OCI-LY3 (cell line): ENCODE measurements around the gene ABCF3.

Source experiments
- H2AFZ ChIP-seq: fragments of 200-600, 300-600 bp; shearing (Covaris generic); 2 replicates; pipeline ENCODE4 v1.6.0; 2014; ENCODE audit warnings: antibody characterized with exemption, low read depth, low read length
- H3K27ac ChIP-seq: fragments of 200-600, 300-600 bp; sonication (generic); 2 replicates; pipeline ENCODE4 v1.5.1; 2014; ENCODE audit warnings: mild to moderate bottlenecking, low read length, moderate library complexity, mixed read lengths
- H3K27me3 ChIP-seq: fragments of 200-600, 300-600 bp; sonication (generic); 2 replicates; pipeline ENCODE4 v1.6.1; 2014; ENCODE audit warnings: low read depth, low read length, mixed read lengths
- H3K36me3 ChIP-seq: fragments of 200-600, 300-600 bp; sonication (generic); replicated peaks from 2 replicates; pipeline ENCODE3; 2014; ENCODE audit warnings: low read depth, low read length, mixed read lengths
- H3K4me1 ChIP-seq: fragments of 300-600, 200-600 bp; sonication (generic); 2 replicates; pipeline ENCODE4 v1.6.1; 2014; ENCODE audit warnings: low read length, mixed read lengths
- H3K4me2 ChIP-seq: fragments of 200-600, 300-600 bp; sonication (generic); 2 replicates; pipeline ENCODE4 v1.6.1; 2014; ENCODE audit warnings: low read length, mixed read lengths
- H3K4me3 ChIP-seq: fragments of 300-600, 200-600 bp; sonication (generic); 2 replicates; pipeline ENCODE4 v1.5.1; 2014; ENCODE audit warnings: antibody characterized with exemption, mild to moderate bottlenecking, low read length, moderate library complexity
- H3K79me2 ChIP-seq: fragments of 300-600, 200-600 bp; shearing (Covaris generic); 2 replicates; pipeline ENCODE4 v1.6.1; 2014; ENCODE audit warnings: mild to moderate bottlenecking, low read length, mixed read lengths
- H3K9ac ChIP-seq: fragments of 300-600, 200-600 bp; shearing (Covaris generic); 2 replicates; pipeline ENCODE4 v1.6.0; 2014; ENCODE audit warnings: mild to moderate bottlenecking, low read length, moderate library complexity
- H3K9me3 ChIP-seq: fragments of 200-600, 300-600 bp; shearing (Covaris generic); 2 replicates; pipeline ENCODE4 v1.6.1; 2014; ENCODE audit warnings: low read length, mixed read lengths; ENCODE audit not compliant: insufficient read depth
- H4K20me1 ChIP-seq: fragments of 200-600, 300-600 bp; sonication (generic); 2 replicates; pipeline ENCODE4 v1.6.1; 2016; ENCODE audit warnings: low read length, mixed read lengths; ENCODE audit not compliant: insufficient read depth
- CTCF ChIP-seq: fragments of 200-600, 300-600 bp; sonication (generic); IDR thresholded peaks from 2 replicates; pipeline ENCODE4 v1.5.1; 2014; ENCODE audit warnings: antibody characterized with exemption, low read length, low read depth
- EZH2phosphoT487 ChIP-seq: fragments of 200-600 bp; shearing (Covaris generic); IDR thresholded peaks from 2 replicates; pipeline ENCODE4 v1.6.1; 2018; ENCODE audit warnings: antibody characterized with exemption, mixed run types, low read depth

Gene ABCF3

GRCh38 chr3:184233127-184233843 is 47.3 kb downstream of the ABCF3 start:
- Histone ChIP-seq H2AFZ (no peak overlapping the region), H3K27me3 (peaks cover 7% of the 10 kb centered on the region), H3K9ac (no peak overlapping the region), H3K79me2 (no peaks in the 10 kb centered on the region), H3K4me3 (no peak overlapping the region), H3K27ac (no peak overlapping the region), H4K20me1 (no peaks in the 10 kb centered on the region), H3K4me1 (0 out of 2 replicates have a peak, but pooled peaks cover 2% of the 10 kb centered on the region), H3K4me2 (no peak overlapping the region), H3K36me3 (no peaks in the 10 kb centered on the region), H3K9me3 (no peaks in the 10 kb centered on the region)
- TF ChIP-seq EZH2phosphoT487 (no peak), CTCF (no peak)

- H3K4me3 ChIP-seq: no peak overlapping the region
- H3K9ac ChIP-seq: no peak overlapping the region
- H4K20me1 ChIP-seq: no peaks in the 10 kb centered on the region
- H3K4me1 ChIP-seq: no peaks in the 10 kb centered on the region
- H3K79me2 ChIP-seq: no peaks in the 10 kb centered on the region
- TF ChIP-seq CTCF (no peak), EZH2phosphoT487 (no peak)
- no peaks in the 10 kb centered on the region for H3K27me3 ChIP-seq
- H3K4me2 ChIP-seq: no peak overlapping the region
- H3K36me3 ChIP-seq: no peaks in the 10 kb centered on the region
- no peak overlapping the region for H2AFZ ChIP-seq
- no peaks in the 10 kb centered on the region for H3K9me3 ChIP-seq
- no peak overlapping the region for H3K27ac ChIP-seq
Measured at GRCh38 chr3:184234224-184234623, 48.2 kb downstream of the ABCF3 start.

GRCh38 chr3:184234671-184235380 is 48.8 kb downstream of the ABCF3 start:
- Histone ChIP-seq H2AFZ (no peak overlapping the region), H4K20me1 (no peaks in the 10 kb centered on the region), H3K4me2 (no peak overlapping the region), H3K9me3 (no peaks in the 10 kb centered on the region), H3K27ac (no peak overlapping the region), H3K9ac (no peak overlapping the region), H3K4me1 (no peaks in the 10 kb centered on the region), H3K27me3 (no peaks in the 10 kb centered on the region), H3K36me3 (no peaks in the 10 kb centered on the region), H3K79me2 (no peaks in the 10 kb centered on the region), H3K4me3 (no peak overlapping the region)
- TF ChIP-seq EZH2phosphoT487 (no peak), CTCF (no peak)

GRCh38 chr3:184235381-184236032 is 49.5 kb downstream of the ABCF3 start:
- H3K4me3 ChIP-seq: no peak overlapping the region
- H3K27me3 ChIP-seq: no peaks in the 10 kb centered on the region
- H2AFZ ChIP-seq: no peak overlapping the region
- no peaks in the 10 kb centered on the region for H3K9me3 ChIP-seq
- H3K27ac ChIP-seq: no peak overlapping the region
- no peak overlapping the region for H3K4me2 ChIP-seq
- H4K20me1 ChIP-seq: no peaks in the 10 kb centered on the region
- no peaks in the 10 kb centered on the region for H3K79me2 ChIP-seq
- no peaks in the 10 kb centered on the region for H3K4me1 ChIP-seq
- TF ChIP-seq EZH2phosphoT487 (no peak), CTCF (no peak)
- H3K9ac ChIP-seq: no peak overlapping the region
- no peaks in the 10 kb centered on the region for H3K36me3 ChIP-seq
